ENCODE measurements around the gene MAGI2.

The MAGI2 gene

GRCh38 chr7:78398576-78398975, 1054.9 kb downstream of the MAGI2 start:
- no peak for DNase-seq

DNA sequence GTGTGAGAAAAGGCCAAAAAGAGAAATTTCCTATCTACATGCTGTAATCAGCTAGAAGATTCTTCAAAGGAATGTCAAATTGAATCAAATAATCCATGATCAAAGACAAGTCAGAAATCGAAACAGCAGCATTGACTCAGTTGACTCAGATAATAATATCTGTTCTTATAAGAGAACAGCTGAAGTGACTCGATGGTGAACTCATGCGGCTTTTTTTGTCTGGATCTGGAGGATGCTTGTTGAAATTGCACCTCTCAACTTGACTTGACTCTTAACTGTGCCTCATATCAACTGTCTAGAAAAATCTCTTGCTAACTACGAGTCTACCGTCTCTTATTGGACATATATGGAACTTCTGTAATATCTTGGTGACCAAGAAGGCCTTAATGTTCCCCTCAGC, 1055.4 kb downstream of the MAGI2 start:
- no peak for DNase-seq

DNA sequence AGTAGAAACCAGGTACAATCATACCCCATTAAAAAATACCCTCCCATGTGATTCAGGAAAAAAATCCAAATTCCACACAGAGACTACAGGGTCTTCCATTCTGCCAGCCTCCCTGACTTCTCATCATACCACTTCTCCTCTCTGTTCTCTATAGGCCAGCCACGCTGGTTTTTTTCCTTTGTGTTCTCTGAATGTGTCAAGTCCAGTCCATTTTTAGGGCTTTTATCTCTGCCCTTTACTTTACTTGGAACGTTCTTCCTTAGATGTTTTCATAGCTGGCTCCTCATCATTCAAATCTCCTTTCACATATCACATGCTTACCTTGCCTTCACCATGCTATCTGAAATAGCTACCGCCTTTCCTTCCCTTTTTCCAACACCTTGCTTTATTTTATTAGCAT, 1057.3 kb downstream of the MAGI2 start:
- DNase-seq = no peak

- peak; percentile 78 for DNase-seq
These were observed 1058.0 kb downstream of the MAGI2 start for GRCh38 chr7:78395298-78396036.

DNA sequence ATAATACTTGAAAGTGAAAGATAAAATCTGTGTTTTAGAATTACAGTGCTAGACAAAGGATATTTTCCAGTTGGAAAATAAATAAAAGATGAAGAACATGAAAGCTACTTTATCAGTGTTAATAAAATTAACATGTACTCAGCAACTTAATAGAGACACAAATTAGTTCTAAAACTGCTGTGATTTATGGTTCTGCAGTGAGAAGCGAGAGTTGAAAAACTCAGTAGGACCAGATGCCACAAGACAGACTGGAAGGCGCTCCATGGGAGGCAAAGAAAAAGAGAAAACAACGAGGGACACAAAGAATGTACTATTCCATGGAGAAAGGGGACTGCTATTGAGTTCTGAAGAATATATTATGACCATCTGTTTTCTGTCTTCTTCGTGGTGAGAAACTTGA, 1064.4 kb downstream of the MAGI2 start:
- DNase-seq = no peak

DNA sequence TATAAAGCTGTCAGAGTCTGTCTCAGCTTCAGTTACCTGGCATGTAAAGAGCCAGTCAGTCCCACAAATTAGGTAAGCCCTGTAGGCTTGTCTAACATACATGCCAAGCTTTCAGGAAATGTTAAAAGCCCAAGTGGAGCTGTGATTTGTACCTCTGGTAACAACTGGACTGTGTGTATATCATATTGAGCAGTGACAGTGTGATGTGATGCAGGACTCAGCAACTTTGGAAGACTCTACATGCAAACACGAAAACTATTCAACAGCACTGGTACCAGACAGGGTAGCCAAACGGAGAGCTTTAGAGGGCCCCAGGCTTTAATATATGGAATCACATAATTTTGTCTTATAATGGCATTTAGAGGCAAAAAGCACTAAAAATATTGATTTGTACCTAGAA, 1066.9 kb downstream of the MAGI2 start:
- DNase-seq = no peak

DNA sequence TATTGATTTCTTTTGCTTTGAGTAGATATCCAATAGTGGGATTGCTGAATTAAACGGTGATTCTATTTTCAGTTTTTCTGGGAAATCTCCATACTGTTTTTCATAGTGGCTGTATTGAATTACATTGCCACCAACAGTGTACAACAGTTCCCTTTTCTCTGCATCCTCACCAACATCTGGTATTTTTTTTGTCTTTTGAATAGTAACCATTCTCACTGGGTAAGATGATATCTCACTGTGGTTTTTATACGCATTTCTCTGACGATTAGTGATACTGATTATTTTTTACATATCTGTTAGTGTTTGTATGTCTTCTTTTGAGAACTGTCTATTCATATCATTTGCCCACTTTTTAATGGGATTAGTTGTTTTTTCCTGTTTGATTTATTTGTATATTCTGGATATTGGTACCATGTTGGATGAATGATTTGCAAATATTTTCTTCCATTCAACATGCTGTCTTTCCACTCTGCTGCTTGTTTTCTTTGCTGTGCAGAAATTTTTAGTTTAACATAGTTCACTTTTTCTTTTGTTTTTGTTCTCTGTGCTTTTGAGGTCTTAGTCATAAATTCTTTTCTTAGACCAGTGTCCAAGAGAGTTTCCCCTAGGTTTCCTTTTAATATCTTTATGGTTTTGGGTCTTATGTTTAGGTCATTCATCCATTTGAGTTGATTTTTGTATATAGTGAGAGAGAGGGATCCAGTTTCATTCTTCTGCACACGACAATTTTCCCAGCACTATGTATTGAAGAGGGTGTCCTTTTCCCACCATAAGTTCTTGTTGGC, 1070.2 kb downstream of the MAGI2 start:
- peak; percentile 69 for DNase-seq

DNA sequence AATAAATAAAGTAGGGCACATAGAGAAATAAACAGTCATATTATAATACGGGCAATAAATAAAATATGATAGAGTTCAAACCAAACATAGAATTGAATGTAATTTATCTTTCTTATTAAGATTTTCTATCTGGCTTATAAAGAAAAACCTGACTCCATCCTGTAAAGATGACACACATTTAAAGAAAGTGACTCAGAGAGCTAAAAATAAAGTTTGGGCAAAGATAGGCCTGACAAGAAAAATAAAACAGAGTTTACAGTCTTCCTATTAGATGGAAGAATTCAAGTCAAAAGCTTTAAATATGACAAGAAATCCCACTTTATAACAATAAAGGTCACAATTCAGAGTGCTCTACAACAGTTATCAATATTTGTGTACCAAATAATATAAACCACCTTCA, 1074.3 kb downstream of the MAGI2 start:
- peak; percentile 71 for DNase-seq

DNA sequence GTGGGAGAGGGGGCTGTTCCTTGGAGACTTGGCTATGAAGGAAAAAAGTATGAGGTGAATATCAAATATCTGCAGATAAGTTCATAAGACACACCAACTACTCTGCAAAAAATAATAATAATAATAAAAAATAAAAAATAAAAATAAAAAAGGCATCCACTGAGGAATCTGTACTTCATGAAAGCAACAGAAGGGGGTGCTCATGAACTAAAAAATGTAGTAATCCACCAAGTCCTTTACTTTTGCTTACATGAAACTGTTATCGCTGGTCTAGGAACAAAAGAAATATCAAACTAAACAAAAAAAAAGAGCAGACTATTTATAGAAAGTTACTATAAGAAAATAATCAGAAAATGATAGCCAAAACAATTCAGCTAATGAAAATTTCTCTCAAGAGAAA, 1075.9 kb downstream of the MAGI2 start:
- DNase-seq = no peak

GRCh38 chr7:78370936-78371335, 1082.5 kb downstream of the MAGI2 start:
- DNase-seq = no peak

GRCh38 chr7:78368771-78369170, 1084.7 kb downstream of the MAGI2 start:
- DNase-seq = peak; percentile 37

DNA sequence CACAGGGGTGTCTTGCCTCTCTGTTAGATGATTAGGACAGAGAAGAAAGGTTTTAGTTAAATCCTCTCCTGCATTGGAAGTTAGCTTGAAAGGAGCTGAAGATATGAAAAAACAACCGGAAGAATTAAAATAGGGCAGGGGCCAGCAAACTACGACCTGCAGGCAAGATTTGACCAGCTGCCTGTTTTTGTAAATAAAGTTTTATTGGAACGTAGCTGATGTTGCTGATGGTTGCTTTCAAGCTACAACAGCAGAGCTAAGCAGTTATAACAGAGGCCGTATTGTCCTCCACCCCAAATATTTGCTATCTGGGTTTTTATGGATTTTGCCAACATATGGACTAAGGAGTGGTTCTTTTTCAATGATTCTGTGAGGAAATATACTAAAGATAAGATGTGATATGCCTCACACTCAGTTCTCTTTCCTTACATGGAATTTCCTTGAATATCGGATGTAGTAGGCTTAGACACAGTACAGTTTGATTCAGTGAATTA, 1086.1 kb downstream of the MAGI2 start:
- no peak for DNase-seq

DNA sequence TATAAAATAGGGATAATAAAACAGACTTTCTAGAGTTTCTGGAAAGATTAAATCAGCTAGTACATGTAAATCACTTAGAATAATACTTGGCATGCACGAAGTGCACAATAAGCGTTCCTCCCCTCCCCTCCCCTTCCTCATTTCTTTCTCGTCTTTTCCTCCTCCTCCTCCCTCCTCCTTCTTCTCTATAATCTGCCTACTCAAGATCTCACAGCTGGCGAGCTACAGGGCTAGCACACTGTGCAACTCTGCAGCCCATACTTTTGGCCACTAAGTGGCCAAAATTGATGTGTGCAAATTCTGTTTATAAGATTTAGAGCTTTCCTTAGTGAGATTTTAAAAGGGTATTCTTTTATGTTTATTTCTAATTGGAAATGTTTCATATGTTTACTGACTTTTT, 1089.6 kb downstream of the MAGI2 start:
- DNase-seq = no peak

GRCh38 chr7:78359836-78360235, 1093.6 kb downstream of the MAGI2 start:
- no peak for DNase-seq

DNA sequence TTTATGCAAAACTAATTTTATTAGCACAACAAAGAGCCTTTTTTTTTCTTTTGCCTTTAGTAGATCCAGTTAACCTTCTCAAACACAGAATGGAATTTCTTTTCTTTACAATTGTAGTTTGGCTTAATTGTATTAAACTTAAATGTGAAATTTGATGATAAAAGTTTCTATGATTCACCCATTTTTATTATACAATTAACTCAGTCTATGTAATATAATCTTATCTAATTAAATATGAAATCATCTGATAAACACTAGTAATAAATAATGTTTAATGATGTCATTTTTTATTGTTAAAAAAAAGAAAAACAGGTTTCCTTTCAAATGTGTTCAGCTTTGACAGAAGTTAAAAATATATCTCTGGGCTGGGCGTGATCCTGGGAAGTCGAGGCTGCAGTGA, 1095.8 kb downstream of the MAGI2 start:
- DNase-seq = no peak

- no peak for DNase-seq
These were observed 1097.6 kb downstream of the MAGI2 start for GRCh38 chr7:78355834-78356233.

DNA sequence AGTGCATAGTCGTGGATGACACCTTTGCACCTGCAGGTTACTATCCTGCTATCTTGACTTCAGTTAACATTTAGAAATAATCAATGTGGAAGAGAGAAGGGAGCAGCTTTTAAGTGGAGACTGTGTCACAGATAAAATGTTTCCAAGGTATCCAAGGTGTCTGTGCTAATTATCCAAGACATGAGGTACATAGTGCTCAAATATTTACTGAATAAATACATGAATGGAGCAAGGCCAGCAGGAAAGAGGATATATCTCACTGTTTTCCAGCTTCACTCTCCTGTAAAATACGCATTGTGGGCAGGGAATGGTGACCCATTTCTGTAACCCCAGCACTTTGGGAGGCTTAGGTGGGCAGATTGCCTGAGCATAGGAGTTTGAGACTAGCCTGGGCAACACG, 1102.5 kb downstream of the MAGI2 start:
- DNase-seq = no peak

GRCh38 chr7:78350391-78350790, 1103.1 kb downstream of the MAGI2 start:
- DNase-seq = no peak

DNA sequence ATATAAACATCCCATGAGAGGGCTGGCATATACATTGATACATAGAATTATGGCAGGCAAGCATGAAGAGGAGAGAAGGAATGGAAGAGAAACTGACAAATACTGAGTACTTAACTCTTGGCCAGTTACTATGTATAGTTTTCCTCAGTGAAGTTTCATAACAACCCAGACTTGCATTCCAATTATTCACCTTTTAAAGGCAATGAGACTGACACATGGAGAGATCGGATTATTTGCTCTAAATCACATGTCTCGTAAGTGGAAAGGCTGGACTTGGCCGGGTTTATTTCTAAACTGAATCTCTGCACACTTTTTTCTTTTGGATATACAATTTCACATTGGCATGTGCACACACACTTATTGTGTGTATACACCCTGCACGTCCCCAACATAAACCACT, 1106.6 kb downstream of the MAGI2 start:
- no peak for DNase-seq

DNA sequence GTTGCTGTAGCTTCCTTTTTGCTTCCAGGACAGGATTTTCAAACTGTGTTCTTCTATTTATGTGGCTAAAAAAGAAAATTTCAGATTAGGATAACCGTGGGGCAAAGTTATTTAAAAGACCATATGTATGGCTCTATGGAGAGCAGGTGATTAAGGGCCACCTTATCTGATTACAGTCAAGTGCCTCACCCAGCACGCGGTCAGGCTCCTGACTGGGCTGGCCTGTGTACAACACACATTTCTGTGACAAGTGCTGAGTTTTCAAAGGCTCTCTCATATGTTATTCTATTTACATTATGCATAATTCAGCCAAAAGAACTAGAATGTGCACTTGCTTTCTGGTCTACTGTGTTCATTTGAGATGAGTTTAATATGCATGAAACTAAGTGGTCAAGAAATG, 1107.5 kb downstream of the MAGI2 start:
- no peak for DNase-seq

DNA sequence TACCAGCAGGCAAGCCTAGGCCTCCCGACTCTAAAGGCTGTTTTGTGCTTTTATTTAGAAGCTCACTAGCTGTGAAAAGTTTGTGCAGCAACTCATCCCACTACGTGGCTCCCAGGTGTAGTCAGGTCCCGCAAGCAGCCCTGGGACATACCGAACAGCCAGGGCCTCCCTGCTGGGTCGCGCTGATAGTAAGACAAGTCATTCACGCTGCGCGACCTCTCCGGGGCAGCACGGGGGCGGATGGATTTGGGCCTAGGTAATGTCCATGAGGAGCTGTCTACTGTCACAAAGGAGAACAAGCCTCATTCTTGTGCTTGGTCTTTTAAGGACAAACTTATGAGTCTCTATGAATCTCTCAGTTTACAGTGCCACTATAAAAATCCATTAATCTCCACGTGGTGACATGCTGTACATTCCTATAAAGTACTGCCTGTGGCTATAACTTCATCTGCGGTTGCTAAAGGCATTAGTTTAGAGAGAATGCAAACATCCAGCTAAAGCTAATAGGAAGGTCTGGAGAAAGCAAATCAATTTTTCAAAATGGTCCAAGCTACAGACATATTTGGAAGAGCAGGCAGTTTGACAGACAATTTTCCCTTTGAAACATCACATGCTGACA, 1108.1 kb downstream of the MAGI2 start:
- DNase-seq = peak; percentile 34

- DNase-seq = no peak
These were observed 1119.0 kb downstream of the MAGI2 start for GRCh38 chr7:78334426-78334825.

All from fibroblast of skin of back (primary cell).